AG04450 (cell line): ENCODE results near the gene CABLES2. TPM values are rescaled to one million over a fixed set of nuclear protein-coding genes. Genes with fewer than 3 reads are reported as not detected.
A peak's percentile ranks its signal among the peaks of the same experiment; 100 is the strongest.

Source experiments
- CTCF ChIA-PET: fragments of 300-600, 350-600 bp; formaldehyde crosslinking; extraction: SDS; loops from one replicate; lab custom pipeline; 2022; ENCODE audit warnings: antibody characterized with exemption, inconsistent platforms; lab: Charles Lee
- POLR2A ChIA-PET: fragments of 350-600 bp; formaldehyde crosslinking; extraction: SDS; loops from one replicate; lab custom pipeline; 2021; ENCODE audit warnings: antibody characterized with exemption, inconsistent platforms; lab: Yijun Ruan, JAX
- DNase-seq: peaks from one replicate; pipeline ENCODE4 v3.0.0-alpha.2; 2011; ENCODE audit warnings: low read depth, low spot score
- H3K27ac ChIP-seq: one replicate; pipeline ENCODE4 v1.5.1; 2012; ENCODE audit warnings: low read depth, low read length, control low read depth
- H3K27me3 ChIP-seq: one replicate; pipeline ENCODE4 v1.6.0; 2012; ENCODE audit warnings: low read length; ENCODE audit not compliant: control insufficient read depth, insufficient read depth
- H3K4me3 ChIP-seq: 2 replicates; pipeline ENCODE4 v1.5.1; 2011; ENCODE audit warnings: mild to moderate bottlenecking, low read depth, low read length, control low read depth
- H3K9me3 ChIP-seq: 2 replicates; pipeline ENCODE4 v1.5.1; 2012; ENCODE audit warnings: low read length; ENCODE audit not compliant: control insufficient read depth, insufficient read depth
- polyA plus RNA-seq: library from polyadenylated mRNA; depleted of rRNA; stranded (reverse); fragments of >200 nt; gene quantifications from 2 replicates; pipeline ENCODE4 v1.2.3, GENCODE V29; 2011
- TF ChIP-seq, protein P1 (sequence below): IDR thresholded peaks from 2 replicates; pipeline ENCODE4 v1.5.1; 2011; ENCODE audit warnings: low read depth, low read length, control low read depth, inconsistent platforms

The CABLES2 gene
- polyA plus RNA-seq, 1 experiment, result 3.8 TPM

DNA sequence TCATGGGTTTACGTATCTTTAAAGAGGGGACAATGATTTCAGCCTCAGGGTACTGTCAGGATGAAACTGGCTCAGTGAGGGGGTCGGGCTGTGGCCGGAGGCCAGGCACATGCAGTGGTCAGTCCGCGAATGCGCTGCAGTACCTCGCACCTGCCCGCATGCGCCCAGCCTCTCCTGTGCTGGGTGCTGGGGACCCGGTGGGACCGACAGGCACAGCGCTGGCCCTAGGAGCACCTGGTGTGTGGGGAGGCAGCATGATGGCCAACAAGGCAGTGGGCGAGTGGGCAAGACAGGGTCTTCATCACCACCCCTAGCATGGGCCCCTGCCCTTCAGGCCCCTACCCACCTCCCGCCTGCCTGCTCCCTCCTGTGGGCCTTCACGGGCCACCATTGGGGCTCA, 970 bp upstream of the CABLES2 start:
- no peaks in the 10 kb centered on the region; the same call in 1 of the 2 replicates for H3K9me3 ChIP-seq
- CTCF ChIA-PET, result no interaction called here
- no peak overlapping the region for H3K27ac ChIP-seq
- no peak overlapping the region for H3K4me3 ChIP-seq
- TF ChIP-seq, protein P1, sequence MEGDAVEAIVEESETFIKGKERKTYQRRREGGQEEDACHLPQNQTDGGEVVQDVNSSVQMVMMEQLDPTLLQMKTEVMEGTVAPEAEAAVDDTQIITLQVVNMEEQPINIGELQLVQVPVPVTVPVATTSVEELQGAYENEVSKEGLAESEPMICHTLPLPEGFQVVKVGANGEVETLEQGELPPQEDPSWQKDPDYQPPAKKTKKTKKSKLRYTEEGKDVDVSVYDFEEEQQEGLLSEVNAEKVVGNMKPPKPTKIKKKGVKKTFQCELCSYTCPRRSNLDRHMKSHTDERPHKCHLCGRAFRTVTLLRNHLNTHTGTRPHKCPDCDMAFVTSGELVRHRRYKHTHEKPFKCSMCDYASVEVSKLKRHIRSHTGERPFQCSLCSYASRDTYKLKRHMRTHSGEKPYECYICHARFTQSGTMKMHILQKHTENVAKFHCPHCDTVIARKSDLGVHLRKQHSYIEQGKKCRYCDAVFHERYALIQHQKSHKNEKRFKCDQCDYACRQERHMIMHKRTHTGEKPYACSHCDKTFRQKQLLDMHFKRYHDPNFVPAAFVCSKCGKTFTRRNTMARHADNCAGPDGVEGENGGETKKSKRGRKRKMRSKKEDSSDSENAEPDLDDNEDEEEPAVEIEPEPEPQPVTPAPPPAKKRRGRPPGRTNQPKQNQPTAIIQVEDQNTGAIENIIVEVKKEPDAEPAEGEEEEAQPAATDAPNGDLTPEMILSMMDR, result no peak
- no peak for DNase-seq
- H3K27me3 ChIP-seq, result peaks cover 12% of the 10 kb centered on the region
- POLR2A ChIA-PET, result no interaction called here

DNA sequence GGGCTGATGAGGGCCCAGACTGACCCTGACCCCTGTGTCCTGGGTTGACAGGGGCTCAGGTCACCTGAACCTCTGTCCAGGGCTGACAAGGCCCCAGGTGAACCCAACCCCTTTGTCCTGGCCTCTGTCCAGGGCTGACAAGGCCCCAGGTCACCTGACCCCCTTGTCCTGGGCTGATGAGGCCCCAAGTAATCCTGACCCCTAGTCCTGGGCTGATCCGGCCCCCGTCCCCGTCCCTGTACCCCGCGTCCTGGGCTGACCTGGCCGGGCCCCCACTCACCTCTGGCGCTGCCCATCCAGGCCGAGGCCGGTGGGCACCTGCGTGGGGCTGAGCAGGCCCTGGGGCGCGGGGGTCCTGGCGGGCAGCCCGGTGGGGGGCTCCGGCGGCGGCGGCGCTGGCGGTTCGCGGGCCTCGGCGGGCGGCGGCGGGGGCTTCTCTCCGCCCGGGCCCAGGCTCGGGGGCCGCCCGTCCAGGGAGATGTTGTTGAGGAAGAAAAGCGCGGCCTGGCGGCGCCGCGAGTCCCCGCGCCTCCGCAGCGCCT, 379 bp downstream of the CABLES2 start:
- Histone ChIP-seq H3K4me3 (peak overlapping the region; percentile 68), H3K27me3 (peaks cover 12% of the 10 kb centered on the region), H3K9me3 (no peaks in the 10 kb centered on the region; the same call in 1 of the 2 replicates), H3K27ac (no peak overlapping the region)
- POLR2A ChIA-PET, result no interaction called here
- TF ChIP-seq, protein P1, result no peak
- CTCF ChIA-PET, result no interaction called here
- no peak for DNase-seq

- no peak for DNase-seq
- Histone ChIP-seq H3K27me3 (peaks cover 12% of the 10 kb centered on the region), H3K27ac (no peak overlapping the region), H3K4me3 (peak overlapping the region; percentile 68), H3K9me3 (no peaks in the 10 kb centered on the region; the same call in 1 of the 2 replicates)
- TF ChIP-seq, protein P1, result no peak
- ChIA-PET POLR2A (no interaction called here), CTCF (interaction anchor here (0.9 to 1.1 kb wide), 2 partner anchors 10 to 104 kb away, joined by 4 to 5 read pairs; partner anchors contain the start of gene ADRM1)
Measured at GRCh38 chr20:62405981-62406513, 1.0 kb downstream of the CABLES2 start.

- Histone ChIP-seq H3K4me3 (peak overlapping the region; percentile 68; the same call in 1 of the 2 replicates), H3K9me3 (no peaks in the 10 kb centered on the region; the same call in 1 of the 2 replicates), H3K27ac (no peak overlapping the region), H3K27me3 (peaks cover 8% of the 10 kb centered on the region)
- ChIA-PET CTCF (interaction anchor here (0.9 to 1.1 kb wide), 2 partner anchors 9 to 103 kb away, joined by 4 to 5 read pairs; partner anchors contain the start of gene ADRM1), POLR2A (no interaction called here)
- DNase-seq, result no peak
- TF ChIP-seq, protein P1, result peak; percentile 49
Measured at GRCh38 chr20:62405108-62405980, 1.7 kb downstream of the CABLES2 start.
